ENCODE measurements around the gene KCNH6. TPM values are rescaled to one million over a fixed set of nuclear protein-coding genes. Genes with fewer than 3 reads are reported as not detected.

Gene KCNH6
- polyA plus RNA-seq, 3 donors = not detected

DNA sequence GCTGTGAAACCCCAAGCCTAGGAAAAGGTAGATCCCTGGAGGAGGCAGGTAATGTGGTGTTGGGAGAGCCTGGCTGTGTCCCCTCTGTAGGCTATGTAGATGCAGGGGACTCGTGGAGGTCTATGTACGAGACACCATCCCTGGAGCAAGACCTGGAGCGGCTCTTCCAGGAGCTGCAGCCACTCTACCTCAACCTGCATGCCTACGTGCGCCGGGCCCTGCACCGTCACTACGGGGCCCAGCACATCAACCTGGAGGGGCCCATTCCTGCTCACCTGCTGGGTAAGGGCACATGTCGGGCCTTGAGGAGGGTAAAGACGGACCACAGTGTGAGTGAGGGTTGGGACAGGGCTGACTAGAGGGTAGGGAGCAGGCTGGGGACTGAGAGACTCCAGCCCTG is 34.3 kb upstream of the KCNH6 start:
- DNase-seq = no peak
- WGBS (ENCODE audit: insufficient coverage) = 95% methylated on average over 8 of the region's 10 CpGs
- no peaks in the 10 kb centered on the region for H3K4me1 Mint-ChIP-seq

DNA sequence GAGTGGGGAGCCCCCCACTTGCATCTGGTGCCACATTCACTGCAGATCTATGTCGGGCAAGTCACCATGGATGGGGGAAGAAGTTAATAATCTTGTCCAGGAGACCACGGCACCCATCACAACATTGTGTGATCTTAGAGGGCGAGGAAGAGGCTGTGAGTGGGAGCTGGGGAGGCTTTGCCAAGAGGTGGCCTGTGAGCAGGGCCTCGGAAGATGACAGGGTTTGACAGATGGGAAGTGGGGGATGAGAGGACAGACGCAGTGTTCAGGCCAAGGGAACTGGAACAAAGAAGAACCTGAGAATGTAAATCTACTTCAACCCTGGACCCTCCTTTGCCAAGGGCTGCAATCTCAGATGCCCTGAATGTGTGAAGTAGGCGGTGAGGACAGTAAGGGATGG is 33.9 kb upstream of the KCNH6 start:
- WGBS (ENCODE audit: insufficient coverage) = 100% methylated on average over 5 of the region's 6 CpGs
- Histone ChIP-seq H3K36me3 (replicated peaks in 1 of 2; ENCODE audit: control insufficient read depth in 1 of 2, insufficient read depth in 2 of 2, low read length in 2 of 2) (no peaks in the 10 kb centered on the region), H3K27me3 (ENCODE audit: control insufficient read depth in 2 of 2, insufficient read depth in 2 of 2, low read length in 2 of 2) (no peaks in the 10 kb centered on the region), H3K9ac (ENCODE audit: insufficient read depth, low read length, poor library complexity, severe bottlenecking) (no peak overlapping the region), H3K4me3 (replicated peaks in 1 of 3; ENCODE audit: low read depth in 2 of 3, low read length in 3 of 3) (no peak overlapping the region), H3K79me2 (ENCODE audit: insufficient read depth, low read length) (no peaks in the 10 kb centered on the region), H3K4me1 (ENCODE audit: control insufficient read depth in 1 of 2, insufficient read depth in 2 of 2, low read length in 2 of 2) (no peaks in the 10 kb centered on the region), H3K4me2 (replicated peaks; ENCODE audit: extremely low read depth, low read length, poor library complexity, severe bottlenecking) (no peak overlapping the region), H4K20me1 (ENCODE audit: insufficient read depth, low read length) (no peaks in the 10 kb centered on the region), H3K27ac (ENCODE audit: low read depth in 1 of 2, low read length in 2 of 2) (no peak overlapping the region), H3K9me3 (replicated peaks in 1 of 2; ENCODE audit: control insufficient read depth in 1 of 2, insufficient read depth in 1 of 2, low read length in 2 of 2) (no peaks in the 10 kb centered on the region), H2AFZ (ENCODE audit: insufficient read depth, low read depth, low read length, poor library complexity, severe bottlenecking) (no peak overlapping the region)
- H3K4me1 Mint-ChIP-seq = no peaks in the 10 kb centered on the region
- H3K27ac Mint-ChIP-seq = no peak overlapping the region
- peaks cover 0 to 18% (median 9%) of the 10 kb centered on the region in 3 donors for H3K27me3 Mint-ChIP-seq (ENCODE audit: low read depth in 3 of 3)
- TF ChIP-seq, protein P1, sequence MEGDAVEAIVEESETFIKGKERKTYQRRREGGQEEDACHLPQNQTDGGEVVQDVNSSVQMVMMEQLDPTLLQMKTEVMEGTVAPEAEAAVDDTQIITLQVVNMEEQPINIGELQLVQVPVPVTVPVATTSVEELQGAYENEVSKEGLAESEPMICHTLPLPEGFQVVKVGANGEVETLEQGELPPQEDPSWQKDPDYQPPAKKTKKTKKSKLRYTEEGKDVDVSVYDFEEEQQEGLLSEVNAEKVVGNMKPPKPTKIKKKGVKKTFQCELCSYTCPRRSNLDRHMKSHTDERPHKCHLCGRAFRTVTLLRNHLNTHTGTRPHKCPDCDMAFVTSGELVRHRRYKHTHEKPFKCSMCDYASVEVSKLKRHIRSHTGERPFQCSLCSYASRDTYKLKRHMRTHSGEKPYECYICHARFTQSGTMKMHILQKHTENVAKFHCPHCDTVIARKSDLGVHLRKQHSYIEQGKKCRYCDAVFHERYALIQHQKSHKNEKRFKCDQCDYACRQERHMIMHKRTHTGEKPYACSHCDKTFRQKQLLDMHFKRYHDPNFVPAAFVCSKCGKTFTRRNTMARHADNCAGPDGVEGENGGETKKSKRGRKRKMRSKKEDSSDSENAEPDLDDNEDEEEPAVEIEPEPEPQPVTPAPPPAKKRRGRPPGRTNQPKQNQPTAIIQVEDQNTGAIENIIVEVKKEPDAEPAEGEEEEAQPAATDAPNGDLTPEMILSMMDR (IDR thresholded peaks at IDR 0.05) = no peak
- no peaks in the 10 kb centered on the region for H3K36me3 Mint-ChIP-seq
- no peak overlapping the region for H3K4me3 Mint-ChIP-seq
- H3K9me3 Mint-ChIP-seq = no peaks in the 10 kb centered on the region
- no peak for DNase-seq
- intact Hi-C loops (cut with micrococcal nuclease) = no loop called here

More for the DNA sequence above, 34.3 kb upstream of the KCNH6 start:
- H3K9me3 Mint-ChIP-seq = no peaks in the 10 kb centered on the region
- TF ChIP-seq, protein P1 (IDR thresholded peaks at IDR 0.05) = no peak
- Histone ChIP-seq H3K4me3 (replicated peaks in 1 of 3; ENCODE audit: low read depth in 2 of 3, low read length in 3 of 3) (no peak overlapping the region), H3K27me3 (ENCODE audit: control insufficient read depth in 2 of 2, insufficient read depth in 2 of 2, low read length in 2 of 2) (no peaks in the 10 kb centered on the region), H3K27ac (ENCODE audit: low read depth in 1 of 2, low read length in 2 of 2) (no peak overlapping the region), H3K9me3 (replicated peaks in 1 of 2; ENCODE audit: control insufficient read depth in 1 of 2, insufficient read depth in 1 of 2, low read length in 2 of 2) (no peaks in the 10 kb centered on the region), H3K36me3 (replicated peaks in 1 of 2; ENCODE audit: control insufficient read depth in 1 of 2, insufficient read depth in 2 of 2, low read length in 2 of 2) (no peaks in the 10 kb centered on the region), H2AFZ (ENCODE audit: insufficient read depth, low read depth, low read length, poor library complexity, severe bottlenecking) (no peak overlapping the region), H3K4me2 (replicated peaks; ENCODE audit: extremely low read depth, low read length, poor library complexity, severe bottlenecking) (no peak overlapping the region), H3K9ac (ENCODE audit: insufficient read depth, low read length, poor library complexity, severe bottlenecking) (no peak overlapping the region), H3K79me2 (ENCODE audit: insufficient read depth, low read length) (no peaks in the 10 kb centered on the region), H4K20me1 (ENCODE audit: insufficient read depth, low read length) (no peaks in the 10 kb centered on the region), H3K4me1 (ENCODE audit: control insufficient read depth in 1 of 2, insufficient read depth in 2 of 2, low read length in 2 of 2) (no peaks in the 10 kb centered on the region)
- intact Hi-C loops (cut with micrococcal nuclease) = no loop called here
- H3K27me3 Mint-ChIP-seq (ENCODE audit: low read depth in 3 of 3) = peaks cover 0 to 16% (median 9%) of the 10 kb centered on the region in 3 donors
- H3K36me3 Mint-ChIP-seq = no peaks in the 10 kb centered on the region
- H3K4me3 Mint-ChIP-seq = no peak overlapping the region
- no peak overlapping the region for H3K27ac Mint-ChIP-seq

All from CD14-positive monocyte (primary cell).